BLaER1 treated with 17β-estradiol and CSF1 and Interleukin-3, amounts not matched to agents 10 nM and 100 nM (cell line): Measurements from ENCODE around the gene OR5H15.
"Not testable (repeated sequence)": the region's sequence is repeated elsewhere in the genome, so short reads cannot be mapped to it uniquely, and the experiment has no call there.

ENCODE experiments used
- H3K27ac ChIP-seq, 11 experiments: shearing (Covaris generic); formaldehyde crosslinking; 2 replicates each; pipeline ENCODE4 v1.8.1; 2022
- H3K27me3 ChIP-seq, 11 experiments: shearing (Covaris generic); formaldehyde crosslinking; 2 replicates each; pipeline ENCODE4 v1.8.1; 2022
- H3K36me3 ChIP-seq, 11 experiments: shearing (Covaris generic); formaldehyde crosslinking; 2 replicates each; pipeline ENCODE4 v1.8.1; 2022
- H3K4me1 ChIP-seq, 10 experiments: shearing (Covaris generic); formaldehyde crosslinking; 2 replicates each; pipeline ENCODE4 v1.8.1; 2022
- H3K4me2 ChIP-seq, 11 experiments: shearing (Covaris generic); formaldehyde crosslinking; 2 replicates each; pipeline ENCODE4 v1.8.1; 2022
- H3K4me3 ChIP-seq, 10 experiments: shearing (Covaris generic); formaldehyde crosslinking; 2 replicates each; pipeline ENCODE4 v1.8.1; 2022
- H3K9ac ChIP-seq, 11 experiments: shearing (Covaris generic); formaldehyde crosslinking; 2 replicates each; pipeline ENCODE4 v1.8.1; 2022
- H3K9me3 ChIP-seq, 11 experiments: shearing (Covaris generic); formaldehyde crosslinking; replicated peaks in 1 of 11; 2 replicates each; pipeline ENCODE4 v1.8.1; 2022
- H4K20me1 ChIP-seq, 11 experiments: shearing (Covaris generic); formaldehyde crosslinking; 2 replicates each; pipeline ENCODE4 v1.8.1; 2022
- Cebpa-rat ChIP-seq, 11 experiments: shearing (Covaris generic); IDR thresholded peaks; 2 replicates each; pipeline ENCODE4 v1.8.1; 2022

The OR5H15 gene

GRCh38 chr3:98172621-98173020 lies 6.1 kb downstream of the OR5H15 start:
- no peak for TF ChIP-seq Cebpa-rat (IDR thresholded peaks at IDR 0.05)
- H3K4me3 ChIP-seq = no peak overlapping the region
- H3K27ac ChIP-seq = no peak overlapping the region
- no peaks in the 10 kb centered on the region for H3K27me3 ChIP-seq
- H3K36me3 ChIP-seq = no peaks in the 10 kb centered on the region
- no peaks in the 10 kb centered on the region for H4K20me1 ChIP-seq
- no peaks in the 10 kb centered on the region for H3K9me3 ChIP-seq
- H3K9ac ChIP-seq = no peak overlapping the region
- no peak overlapping the region for H3K4me2 ChIP-seq
- H3K4me1 ChIP-seq = no peaks in the 10 kb centered on the region

GRCh38 chr3:98180319-98180890 lies 13.9 kb downstream of the OR5H15 start:
- no peaks in the 10 kb centered on the region for H3K9me3 ChIP-seq
- no peak overlapping the region; a peak in 1 of 22 replicates for H3K4me2 ChIP-seq
- H3K9ac ChIP-seq = no peak overlapping the region
- peaks cover 0 to 3% (median 0%) of the 10 kb centered on the region in 10 experiments; a peak in 2 of 20 replicates for H3K4me1 ChIP-seq
- TF ChIP-seq Cebpa-rat (IDR thresholded peaks at IDR 0.05) = no peak
- H3K36me3 ChIP-seq = no peaks in the 10 kb centered on the region
- H3K4me3 ChIP-seq = no peak overlapping the region
- no peaks in the 10 kb centered on the region for H3K27me3 ChIP-seq
- H3K27ac ChIP-seq = no peak overlapping the region
- no peaks in the 10 kb centered on the region for H4K20me1 ChIP-seq

- Histone ChIP-seq H3K27ac (no peak overlapping the region), H3K4me1 (peaks cover 0 to 3% (median 0%) of the 10 kb centered on the region in 10 experiments; a peak in 2 of 20 replicates), H3K9ac (no peak overlapping the region), H3K27me3 (no peaks in the 10 kb centered on the region), H3K9me3 (no peaks in the 10 kb centered on the region), H4K20me1 (no peaks in the 10 kb centered on the region), H3K4me2 (no peak overlapping the region), H3K36me3 (no peaks in the 10 kb centered on the region), H3K4me3 (no peak overlapping the region)
- no peak for TF ChIP-seq Cebpa-rat (IDR thresholded peaks at IDR 0.05)
These were observed 15.7 kb downstream of the OR5H15 start for GRCh38 chr3:98182196-98182595.

- H3K9me3 ChIP-seq = no peaks in the 10 kb centered on the region
- TF ChIP-seq Cebpa-rat (IDR thresholded peaks at IDR 0.05) = no peak
- H3K4me1 ChIP-seq = peaks cover 0 to 3% (median 0%) of the 10 kb centered on the region in 10 experiments; a peak in 2 of 20 replicates
- H3K4me3 ChIP-seq = no peak overlapping the region
- no peak overlapping the region for H3K9ac ChIP-seq
- no peak overlapping the region for H3K27ac ChIP-seq
- no peaks in the 10 kb centered on the region for H3K27me3 ChIP-seq
- H3K4me2 ChIP-seq = no peak overlapping the region
- H4K20me1 ChIP-seq = no peaks in the 10 kb centered on the region
- no peaks in the 10 kb centered on the region for H3K36me3 ChIP-seq
These were observed 18.7 kb downstream of the OR5H15 start for GRCh38 chr3:98185180-98185579.

- Histone ChIP-seq H3K4me3 (no peak overlapping the region), H3K4me1 (no peaks in the 10 kb centered on the region), H4K20me1 (no peaks in the 10 kb centered on the region), H3K27ac (no peak overlapping the region), H3K9ac (no peak overlapping the region), H3K36me3 (no peaks in the 10 kb centered on the region), H3K4me2 (no peak overlapping the region), H3K9me3 (no peaks in the 10 kb centered on the region), H3K27me3 (no peaks in the 10 kb centered on the region)
- no peak for TF ChIP-seq Cebpa-rat (IDR thresholded peaks at IDR 0.05)
These were observed 22.0 kb downstream of the OR5H15 start for GRCh38 chr3:98188545-98188944.

- not testable (repeated sequence) for H3K4me3 ChIP-seq, H3K27ac ChIP-seq
These were observed 24.4 kb downstream of the OR5H15 start for GRCh38 chr3:98190911-98191310.

GRCh38 chr3:98196293-98196692 lies 29.8 kb downstream of the OR5H15 start:
- H3K27me3 ChIP-seq, H3K36me3 ChIP-seq, H3K4me1 ChIP-seq, H3K4me3 ChIP-seq, H3K27ac ChIP-seq, H3K4me2 ChIP-seq, H3K9me3 ChIP-seq, H3K9ac ChIP-seq, H4K20me1 ChIP-seq: not testable (repeated sequence)

More at GRCh38 chr3:98190911-98191310, 24.4 kb downstream of the OR5H15 start:
- not testable (repeated sequence) for H4K20me1 ChIP-seq, H3K9me3 ChIP-seq, H3K4me2 ChIP-seq, H3K27me3 ChIP-seq, H3K9ac ChIP-seq, H3K4me1 ChIP-seq, H3K36me3 ChIP-seq

GRCh38 chr3:98199020-98199419 lies 32.5 kb downstream of the OR5H15 start:
- Histone ChIP-seq H3K27ac (no peak overlapping the region), H3K27me3 (no peaks in the 10 kb centered on the region), H3K36me3 (no peaks in the 10 kb centered on the region), H3K4me1 (no peaks in the 10 kb centered on the region), H3K4me2 (no peak overlapping the region), H3K4me3 (no peak overlapping the region), H4K20me1 (no peaks in the 10 kb centered on the region), H3K9me3 (no peaks in the 10 kb centered on the region), H3K9ac (no peak overlapping the region)
- no peak for TF ChIP-seq Cebpa-rat (IDR thresholded peaks at IDR 0.05)

- no peak overlapping the region for H3K4me3 ChIP-seq
- H3K9ac ChIP-seq = no peak overlapping the region
- no peak overlapping the region for H3K4me2 ChIP-seq
- no peaks in the 10 kb centered on the region for H3K27me3 ChIP-seq
- no peak for TF ChIP-seq Cebpa-rat (IDR thresholded peaks at IDR 0.05)
- H3K27ac ChIP-seq = no peak overlapping the region
- no peaks in the 10 kb centered on the region for H4K20me1 ChIP-seq
- H3K4me1 ChIP-seq = no peaks in the 10 kb centered on the region
- H3K36me3 ChIP-seq = no peaks in the 10 kb centered on the region
- peaks cover 0 to 4% (median 0%) of the 10 kb centered on the region in 11 experiments; a peak in 1 of 22 replicates for H3K9me3 ChIP-seq
These were observed 42.7 kb downstream of the OR5H15 start for GRCh38 chr3:98209244-98209643.

- Histone ChIP-seq H3K27me3 (no peaks in the 10 kb centered on the region), H3K4me2 (no peak overlapping the region), H3K27ac (no peak overlapping the region), H3K9me3 (peaks cover 0 to 4% (median 0%) of the 10 kb centered on the region in 11 experiments; a peak in 1 of 22 replicates), H4K20me1 (no peaks in the 10 kb centered on the region), H3K4me3 (no peak overlapping the region), H3K4me1 (peaks cover 0 to 22% (median 0%) of the 10 kb centered on the region in 10 experiments; a peak in 6 of 20 replicates), H3K9ac (no peak overlapping the region), H3K36me3 (no peaks in the 10 kb centered on the region)
- no peak for TF ChIP-seq Cebpa-rat (IDR thresholded peaks at IDR 0.05)
These were observed 46.8 kb downstream of the OR5H15 start for GRCh38 chr3:98213276-98213675.
